GM10266 (cell line): ENCODE measurements around the gene SPTB.

Experiments
- DNase-seq: peaks from one replicate; pipeline ENCODE4 v3.0.0; 2012; ENCODE audit errors: extremely low spot score
- TF ChIP-seq, protein P1 (sequence below): IDR thresholded peaks from 2 replicates; pipeline ENCODE4 v1.5.1; 2012; ENCODE audit warnings: mild to moderate bottlenecking, low read depth; ENCODE audit not compliant: control insufficient read depth, insufficient read depth; ENCODE audit errors: missing control alignments

Gene SPTB

DNA sequence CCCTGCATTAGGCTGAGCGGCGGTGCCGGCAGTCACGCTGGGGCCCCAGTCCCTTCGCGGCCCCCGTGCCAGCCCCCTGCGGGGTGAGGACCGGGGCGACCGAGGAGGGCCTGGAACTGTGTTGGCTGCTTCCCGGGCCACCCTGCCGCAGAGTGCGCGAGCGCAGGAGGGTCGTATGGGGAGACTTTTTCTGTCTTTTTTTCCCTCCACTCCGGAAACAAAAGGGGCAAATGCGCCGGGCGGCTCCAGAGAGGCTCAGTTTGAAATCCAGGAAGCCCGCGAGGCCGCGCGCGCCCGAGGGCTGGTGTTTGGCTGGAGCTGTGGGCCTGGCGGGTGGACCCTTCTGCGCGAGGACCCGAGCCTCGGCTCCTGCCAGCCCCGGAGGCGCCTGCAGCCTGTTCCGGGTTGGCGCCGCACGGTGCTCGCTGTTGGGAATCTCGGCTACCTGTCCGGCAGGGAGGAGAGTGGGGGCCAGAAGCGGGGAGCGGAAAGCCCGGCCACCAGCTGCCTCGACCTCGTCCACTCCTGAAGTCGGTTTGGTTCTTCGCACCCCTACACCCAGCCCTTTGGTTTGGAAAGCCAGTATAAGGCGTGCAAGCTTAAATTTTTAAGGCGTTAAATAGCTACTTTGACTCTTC lies 174.8 kb downstream of the SPTB start:
- DNase-seq, result no peak
- TF ChIP-seq, protein P1, sequence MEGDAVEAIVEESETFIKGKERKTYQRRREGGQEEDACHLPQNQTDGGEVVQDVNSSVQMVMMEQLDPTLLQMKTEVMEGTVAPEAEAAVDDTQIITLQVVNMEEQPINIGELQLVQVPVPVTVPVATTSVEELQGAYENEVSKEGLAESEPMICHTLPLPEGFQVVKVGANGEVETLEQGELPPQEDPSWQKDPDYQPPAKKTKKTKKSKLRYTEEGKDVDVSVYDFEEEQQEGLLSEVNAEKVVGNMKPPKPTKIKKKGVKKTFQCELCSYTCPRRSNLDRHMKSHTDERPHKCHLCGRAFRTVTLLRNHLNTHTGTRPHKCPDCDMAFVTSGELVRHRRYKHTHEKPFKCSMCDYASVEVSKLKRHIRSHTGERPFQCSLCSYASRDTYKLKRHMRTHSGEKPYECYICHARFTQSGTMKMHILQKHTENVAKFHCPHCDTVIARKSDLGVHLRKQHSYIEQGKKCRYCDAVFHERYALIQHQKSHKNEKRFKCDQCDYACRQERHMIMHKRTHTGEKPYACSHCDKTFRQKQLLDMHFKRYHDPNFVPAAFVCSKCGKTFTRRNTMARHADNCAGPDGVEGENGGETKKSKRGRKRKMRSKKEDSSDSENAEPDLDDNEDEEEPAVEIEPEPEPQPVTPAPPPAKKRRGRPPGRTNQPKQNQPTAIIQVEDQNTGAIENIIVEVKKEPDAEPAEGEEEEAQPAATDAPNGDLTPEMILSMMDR, result no peak

DNA sequence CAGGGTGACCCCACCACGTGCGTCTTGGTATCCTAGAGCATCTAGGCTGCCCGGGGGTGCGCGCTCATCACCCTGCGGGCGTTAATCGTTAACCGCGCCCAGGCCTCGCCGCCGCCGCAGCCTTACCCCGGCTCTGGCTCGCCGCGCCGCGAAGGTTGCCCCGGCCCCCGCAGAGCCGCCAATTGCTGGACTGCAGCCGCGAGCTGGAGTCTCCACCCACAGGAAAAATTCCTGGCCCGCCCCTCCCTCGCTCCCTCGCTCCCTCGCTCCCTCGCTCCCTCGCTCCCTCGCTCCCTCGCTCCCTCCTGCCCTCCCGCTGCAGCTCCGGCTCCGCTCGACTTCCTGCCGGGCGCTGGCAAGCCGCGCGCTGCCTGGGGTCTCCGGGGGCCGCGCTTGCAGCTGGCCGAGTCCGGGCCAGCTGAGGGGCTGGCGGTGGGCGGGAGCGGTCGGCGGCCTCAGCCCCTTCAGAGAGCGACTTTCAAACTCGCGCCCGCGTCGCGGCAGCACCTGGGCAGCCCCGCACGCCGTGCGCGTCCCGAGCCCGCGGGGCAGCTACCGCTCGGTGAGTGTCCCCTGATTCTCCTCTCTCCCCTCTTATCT lies 175.5 kb downstream of the SPTB start, which contains the start of gene PLEKHG3:
PLEKHG3 (plus strand) TSS at position 282 of the 600 bp plus-strand sequence. CDS start 23,208 bp downstream, outside the sequence.
- no peak for DNase-seq
- TF ChIP-seq, protein P1, result no peak

GRCh38 chr14:64703395-64704142 lies 176.1 kb downstream of the SPTB start:
- no peak for DNase-seq
- TF ChIP-seq, protein P1, result no peak

DNA sequence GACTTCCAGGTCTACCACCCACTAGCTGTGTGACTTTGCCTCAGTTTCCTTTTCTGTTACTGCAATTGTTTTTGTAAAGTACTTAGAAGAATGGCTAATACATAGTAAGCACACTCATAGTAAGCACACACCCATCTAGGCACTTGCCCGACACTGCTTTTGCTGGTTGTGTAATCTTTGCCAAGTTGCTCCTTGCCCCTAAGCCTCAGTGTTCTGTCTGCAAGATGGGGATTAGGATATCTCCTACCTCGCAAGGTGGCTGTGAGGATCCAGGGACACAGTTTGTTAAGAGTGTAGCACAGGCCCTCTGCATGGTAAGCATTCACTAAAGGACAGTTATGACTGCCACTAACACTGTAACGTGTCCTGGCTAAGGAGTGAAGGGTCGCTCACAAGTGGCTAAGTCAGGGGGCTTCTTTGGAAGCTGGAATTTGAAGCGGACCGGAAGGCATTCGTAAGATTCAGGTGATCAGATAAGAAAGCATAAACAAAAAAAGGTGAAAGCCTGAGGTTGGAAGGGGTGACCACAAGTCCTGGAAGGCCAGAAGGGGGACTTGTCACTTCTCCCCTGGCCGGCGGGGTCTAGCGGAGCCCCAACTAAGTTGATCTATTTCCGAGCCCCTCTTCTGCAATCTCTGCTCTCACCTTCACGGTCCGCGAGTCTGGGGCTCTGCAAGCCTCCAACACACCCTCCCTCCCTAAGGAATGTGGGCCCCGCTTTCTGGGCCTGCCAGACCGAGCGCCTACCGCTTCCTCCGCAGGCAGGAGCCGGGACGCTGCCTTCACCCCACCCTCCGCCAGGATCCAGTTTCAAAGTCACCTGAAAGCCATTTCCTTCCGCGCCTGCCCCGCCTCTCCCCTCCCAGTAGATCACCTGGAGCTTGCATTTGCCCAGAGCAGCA lies 177.0 kb downstream of the SPTB start:
- DNase-seq, result no peak
- TF ChIP-seq, protein P1, result no peak

GRCh38 chr14:64701660-64702059 lies 178.0 kb downstream of the SPTB start:
- no peak for DNase-seq
- TF ChIP-seq, protein P1, result no peak

DNA sequence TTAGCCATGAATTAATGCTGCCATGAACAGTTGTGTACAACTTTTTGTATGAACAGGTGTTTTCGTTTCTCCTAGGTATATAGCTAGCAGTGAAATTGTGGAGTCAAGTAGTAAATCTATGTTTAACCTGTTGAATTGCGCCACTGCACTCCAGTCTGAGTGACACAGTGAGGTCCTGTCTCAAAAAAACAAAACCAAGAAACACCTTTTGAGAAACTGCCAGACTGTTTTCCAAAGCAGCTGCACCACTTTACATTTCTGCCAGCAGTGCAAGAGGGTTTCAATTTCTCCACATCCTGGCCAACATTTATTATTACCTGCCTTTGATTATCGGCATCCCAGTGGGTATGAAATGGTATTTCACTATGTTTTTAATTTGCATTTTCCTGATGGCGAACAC lies 178.8 kb downstream of the SPTB start:
- TF ChIP-seq, protein P1, result no peak
- no peak for DNase-seq
